Thyroid gland (tissue), 4 donors: ENCODE results near the gene RBM28. TPM values are rescaled to one million over a fixed set of nuclear protein-coding genes. Genes with fewer than 3 reads are reported as not detected.

Experiments used
- DNase-seq, 2 donors: peaks; one replicate each; pipeline ENCODE4 v3.0.0-alpha.2; 2019
- H3K27ac ChIP-seq, 3 donors: fragments of 200-600 bp; sonication (generic); 1 replicate in 2 of 3; 2 replicates in 1 of 3; pipeline ENCODE4 v1.5.1; 2016 to 2019; ENCODE audit warnings: mild to moderate bottlenecking in 1 of 3, moderate library complexity in 1 of 3
- H3K27me3 ChIP-seq: fragments of 200-600 bp; sonication (generic); one replicate; pipeline ENCODE4 v1.5.1; 2019
- H3K36me3 ChIP-seq, 2 donors: fragments of 200-600 bp; sonication (generic); one replicate each; pipeline ENCODE4 v1.5.1; 2016 to 2019
- H3K4me1 ChIP-seq, 2 donors: fragments of 200-600 bp; sonication (generic); one replicate each; pipeline ENCODE4 v1.5.1; 2017 to 2019
- H3K4me3 ChIP-seq, 3 donors: fragments of 200-600 bp; sonication (generic); replicated peaks in 1 of 3; 1 replicate in 2 of 3; 2 replicates in 1 of 3; pipeline ENCODE4 v1.5.1; 2016; ENCODE audit warnings: mild to moderate bottlenecking in 1 of 3
- H3K9me3 ChIP-seq: fragments of 200-600 bp; sonication (generic); one replicate; pipeline ENCODE4 v1.5.1; 2017
- POLR2A ChIP-seq, 2 donors: fragments of 450-650 bp; IDR thresholded peaks; one replicate each; pipeline ENCODE4 v1.6.1; 2017; ENCODE audit warnings: antibody characterized with exemption in 2 of 2, mild to moderate bottlenecking in 2 of 2, moderate library complexity in 1 of 2
- WGBS, 2 donors: methylation state at CpG; one replicate each; pipeline ENCODE4 v1.1.5; 2017; 5-methylcytosine and 5-hydroxymethylcytosine counted together
- intact Hi-C: fragments of 100-400 bp; cut with DNase I; formaldehyde crosslinking; loops from one replicate; pipeline ENCODE4 v1.15.1; 2023
- small RNA-seq: library from RNA; depleted of rRNA; stranded (forward); fragments of <200 nt; gene quantifications from one replicate; pipeline ENCODE3, GENCODE V24; 2016
- total RNA-seq, 4 donors: library from RNA; depleted of rRNA; stranded (reverse); fragments of >200 nt; gene quantifications; one replicate each; pipeline ENCODE4 v1.2.3, GENCODE V29; 2016
- TF ChIP-seq, protein P1 (sequence below), 6 experiments: fragments of 200-600 bp in 3 of 6; fragments of 450-650 bp in 3 of 6; sonication (generic) in 3 of 6; IDR thresholded peaks; one replicate each; pipeline ENCODE4 v1.5.1; 2016 to 2019; ENCODE audit warnings: antibody characterized with exemption in 6 of 6, mild to moderate bottlenecking in 2 of 6, inconsistent platforms in 1 of 6, moderate library complexity in 1 of 6

RBM28 gene
- total RNA-seq, 4 donors from 2014 or later, result 19.1 to 36.9 (median 27.7) TPM

- no peaks in the 10 kb centered on the region for H3K36me3 ChIP-seq
- peaks cover 5% of the 10 kb centered on the region in 2 donors for H3K4me1 ChIP-seq
- no peak for DNase-seq
- H3K27ac ChIP-seq, result no peak overlapping the region
- H3K4me3 ChIP-seq, result no peak overlapping the region
- WGBS, 2 donors, result 83 to 96% methylated on average over 3 to 5 of the region's 5 CpGs
- intact Hi-C loops, result no loop called here
- H3K27me3 ChIP-seq, result no peaks in the 10 kb centered on the region
- H3K9me3 ChIP-seq, result no peaks in the 10 kb centered on the region
- TF ChIP-seq, protein P1, sequence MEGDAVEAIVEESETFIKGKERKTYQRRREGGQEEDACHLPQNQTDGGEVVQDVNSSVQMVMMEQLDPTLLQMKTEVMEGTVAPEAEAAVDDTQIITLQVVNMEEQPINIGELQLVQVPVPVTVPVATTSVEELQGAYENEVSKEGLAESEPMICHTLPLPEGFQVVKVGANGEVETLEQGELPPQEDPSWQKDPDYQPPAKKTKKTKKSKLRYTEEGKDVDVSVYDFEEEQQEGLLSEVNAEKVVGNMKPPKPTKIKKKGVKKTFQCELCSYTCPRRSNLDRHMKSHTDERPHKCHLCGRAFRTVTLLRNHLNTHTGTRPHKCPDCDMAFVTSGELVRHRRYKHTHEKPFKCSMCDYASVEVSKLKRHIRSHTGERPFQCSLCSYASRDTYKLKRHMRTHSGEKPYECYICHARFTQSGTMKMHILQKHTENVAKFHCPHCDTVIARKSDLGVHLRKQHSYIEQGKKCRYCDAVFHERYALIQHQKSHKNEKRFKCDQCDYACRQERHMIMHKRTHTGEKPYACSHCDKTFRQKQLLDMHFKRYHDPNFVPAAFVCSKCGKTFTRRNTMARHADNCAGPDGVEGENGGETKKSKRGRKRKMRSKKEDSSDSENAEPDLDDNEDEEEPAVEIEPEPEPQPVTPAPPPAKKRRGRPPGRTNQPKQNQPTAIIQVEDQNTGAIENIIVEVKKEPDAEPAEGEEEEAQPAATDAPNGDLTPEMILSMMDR (IDR thresholded peaks at IDR 0.05), result no peak
- no peak for TF ChIP-seq POLR2A (IDR thresholded peaks at IDR 0.05)
These were observed 89.2 kb downstream of the RBM28 start for GRCh38 chr7:128254470-128254869.

DNA sequence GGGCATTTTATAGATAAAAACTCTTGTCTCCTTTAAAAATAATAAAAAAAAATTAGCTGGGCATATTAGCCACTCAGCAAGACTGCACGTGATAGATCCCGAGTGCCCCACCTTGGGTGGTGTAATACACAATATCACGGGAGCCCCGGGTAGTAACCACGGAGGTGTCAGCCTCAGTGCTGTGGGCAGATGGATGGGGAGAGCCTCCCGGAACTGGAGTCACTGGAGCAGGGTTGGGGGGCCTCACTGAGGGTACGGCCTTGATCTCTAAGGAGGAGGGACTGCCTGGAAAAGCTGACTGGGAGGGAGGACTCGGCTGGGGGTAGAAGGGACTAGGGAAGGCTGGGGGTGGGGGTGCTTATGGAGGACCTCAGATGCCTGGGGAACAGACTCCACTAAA, 90.0 kb downstream of the RBM28 start:
- no peaks in the 10 kb centered on the region for H3K27me3 ChIP-seq
- no peaks in the 10 kb centered on the region for H3K9me3 ChIP-seq
- H3K4me1 ChIP-seq, result no peaks in the 10 kb centered on the region
- TF ChIP-seq, protein P1 (IDR thresholded peaks at IDR 0.05), result no peak
- TF ChIP-seq POLR2A (IDR thresholded peaks at IDR 0.05), result no peak
- H3K27ac ChIP-seq, result no peak overlapping the region
- intact Hi-C loops, result no loop called here
- no peak for DNase-seq
- no peak overlapping the region for H3K4me3 ChIP-seq
- WGBS, 2 donors, result 91 to 94% methylated on average over 8 of the region's 8 CpGs
- no peaks in the 10 kb centered on the region for H3K36me3 ChIP-seq

DNA sequence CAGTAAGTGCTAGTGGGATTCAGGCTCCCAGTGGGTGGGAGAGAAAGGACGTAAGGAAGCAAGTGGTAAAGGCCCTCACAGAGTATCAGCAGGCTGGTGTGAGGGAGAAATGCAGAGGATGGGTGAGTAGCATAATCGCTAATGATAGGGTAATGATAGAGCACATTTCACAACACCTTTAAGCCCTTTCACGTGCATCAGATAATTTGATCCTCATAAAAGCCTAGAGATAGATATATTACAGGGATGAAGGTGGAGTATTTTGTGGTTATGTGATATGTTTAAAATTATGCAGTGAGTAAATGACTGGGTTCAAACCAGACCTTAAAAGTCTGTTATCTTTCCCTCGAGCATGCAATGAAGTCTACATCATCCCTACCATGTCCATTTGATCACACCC, 92.4 kb downstream of the RBM28 start:
- TF ChIP-seq, protein P1 (IDR thresholded peaks at IDR 0.05), result no peak
- Histone ChIP-seq H3K9me3 (no peaks in the 10 kb centered on the region), H3K36me3 (no peaks in the 10 kb centered on the region), H3K27me3 (no peaks in the 10 kb centered on the region), H3K4me3 (no peak overlapping the region), H3K27ac (no peak overlapping the region), H3K4me1 (no peaks in the 10 kb centered on the region)
- DNase-seq, result no peak
- intact Hi-C loops, result no loop called here
- WGBS, 2 donors, result 78 to 82% methylated on average over 4 of the region's 4 CpGs

Small RNA genes within 50 kb of the gene (small RNA-seq; reads per million reads assigned to genes)
- not detected for gene RNU7-27P

Other genes starting within 250 kb of the RBM28 start
- under 1 TPM in 2 of 4 donors, not detected in 2; 0.11 to 0.40 TPM for gene LEP, start 102.6 kb downstream of the RBM28 start, total RNA-seq
- 1 to 10 TPM in 1 of 4 donors, under 1 TPM in 1, not detected in 2; 0.78 to 1.1 TPM for gene PRRT4, start 17.8 kb upstream of the RBM28 start, total RNA-seq
- 10 to 100 TPM; 12.3 to 37.9 (median 22.9) TPM for gene IMPDH1, start 66.1 kb upstream of the RBM28 start, total RNA-seq
- gene HILPDA, start 112.0 kb upstream of the RBM28 start, total RNA-seq, result 10 to 100 TPM in 2 of 4 donors, 1 to 10 TPM in 2; 5.4 to 21.2 (median 11.3) TPM
- 10 to 100 TPM; 29.2 to 39.0 (median 32.0) TPM for gene METTL2B, start 132.8 kb upstream of the RBM28 start, total RNA-seq